Ramos (cell line): ENCODE data around the gene ULBP2.
"Not testable (repeated sequence)": the region's sequence is repeated elsewhere in the genome, so short reads cannot be mapped to it uniquely, and the experiment has no call there.

Experiments used
- in situ Hi-C: fragments of 300-500 bp; cut with MboI; formaldehyde crosslinking; loops from one replicate; pipeline ENCODE4 v1.14.3; 2022; ENCODE audit warnings: low sequenced_read_pairs; ENCODE audit not compliant: unreplicated experiment

Gene ULBP2

DNA sequence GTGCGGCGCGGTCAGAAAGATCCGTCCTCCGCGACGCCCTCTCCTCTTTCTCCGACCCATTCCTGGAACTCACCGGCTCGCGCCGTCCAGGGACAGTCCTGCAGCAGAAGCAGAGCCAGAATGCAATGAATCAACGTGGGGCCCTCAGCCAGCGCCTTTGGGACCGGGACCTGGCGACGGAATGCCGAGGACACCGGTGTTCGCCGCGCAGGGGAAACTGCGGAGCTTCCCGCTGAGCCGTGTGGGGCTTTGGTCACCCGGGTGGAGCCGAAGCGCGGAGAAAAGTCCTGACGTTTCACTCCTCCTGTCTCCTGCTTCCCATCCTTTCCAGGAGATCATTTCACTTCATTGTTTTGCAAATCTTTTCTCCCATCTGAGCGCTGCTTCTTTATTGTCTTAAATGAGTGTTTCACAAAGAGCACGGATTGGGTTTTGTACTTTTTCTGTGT lies 48.4 kb downstream of the ULBP2 start:
- in situ Hi-C loops: no loop called here

- in situ Hi-C loops: no loop called here
Measured at GRCh38 chr6:149990661-149991471, 49.1 kb downstream of the ULBP2 start.

GRCh38 chr6:149991472-149991795 lies 49.6 kb downstream of the ULBP2 start:
- in situ Hi-C loops: not testable (repeated sequence)

DNA sequence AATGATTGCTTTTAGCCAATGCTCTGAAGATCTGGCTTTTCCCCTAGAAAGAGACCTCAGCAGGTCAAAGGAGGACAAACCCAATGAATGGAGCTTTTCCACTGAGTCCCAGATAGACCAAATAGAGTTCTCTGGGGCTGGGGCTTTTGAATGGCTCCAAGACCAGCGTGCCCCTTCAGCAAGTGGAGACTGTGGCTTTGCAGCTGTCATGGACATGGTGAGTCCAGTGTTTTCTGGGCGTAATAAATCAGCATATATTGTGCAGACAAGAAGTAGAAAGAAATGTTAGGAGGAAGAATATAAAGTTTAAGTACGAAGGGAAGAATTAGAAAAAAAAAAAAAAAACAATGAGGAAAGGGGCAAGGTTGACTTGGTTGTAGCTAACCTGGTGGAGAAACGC lies 50.0 kb downstream of the ULBP2 start:
- in situ Hi-C loops: no loop called here

- in situ Hi-C loops: no loop called here
Measured at GRCh38 chr6:149995235-149995750, 53.5 kb downstream of the ULBP2 start.

- in situ Hi-C loops: no loop called here
Measured at GRCh38 chr6:149995971-149996370, 54.2 kb downstream of the ULBP2 start.
